Aorta (tissue), 5 donors: ENCODE measurements around the gene ERBB4. TPM values are rescaled to one million over a fixed set of nuclear protein-coding genes. Genes with fewer than 3 reads are reported as not detected.

ENCODE experiments used
- ATAC-seq: fragments of 200-7000 bp; cut with Tn5 transposase; one replicate; pipeline ENCODE4 v1.9.1; 2022; ENCODE audit warnings: moderate library complexity; ENCODE audit not compliant: low FRiP score
- DNase-seq, 2 donors: peaks; one replicate each; pipeline ENCODE4 v3.0.0-alpha.2; 2020
- H3K27ac ChIP-seq, 2 donors: one replicate each; pipeline ENCODE4 v1.5.1; 2013; ENCODE audit warnings: low read length in 2 of 2, mild to moderate bottlenecking in 2 of 2, moderate library complexity in 2 of 2, control low read depth in 1 of 2, inconsistent platforms in 1 of 2, low read depth in 1 of 2
- H3K27me3 ChIP-seq, 2 donors: one replicate each; pipeline ENCODE4 v1.6.1; 2013; ENCODE audit warnings: control low read depth in 1 of 2, low read length in 1 of 2, mild to moderate bottlenecking in 1 of 2, moderate library complexity in 1 of 2; ENCODE audit not compliant: insufficient read depth in 2 of 2, control insufficient read depth in 1 of 2
- H3K36me3 ChIP-seq, 2 donors: one replicate each; pipeline ENCODE4 v1.6.1; 2013; ENCODE audit warnings: control low read depth in 1 of 2, low read length in 1 of 2, mild to moderate bottlenecking in 1 of 2; ENCODE audit not compliant: insufficient read depth in 2 of 2, control insufficient read depth in 1 of 2
- H3K4me1 ChIP-seq, 2 donors: one replicate each; pipeline ENCODE4 v1.6.1; 2013; ENCODE audit warnings: low read length in 2 of 2, control low read depth in 1 of 2, mild to moderate bottlenecking in 1 of 2, moderate library complexity in 1 of 2; ENCODE audit not compliant: insufficient read depth in 2 of 2, control insufficient read depth in 1 of 2
- H3K4me3 ChIP-seq, 2 donors: one replicate each; pipeline ENCODE4 v1.5.1; 2013; ENCODE audit warnings: low read length in 2 of 2, control low read depth in 1 of 2, mild to moderate bottlenecking in 1 of 2
- H3K9me3 ChIP-seq: one replicate; pipeline ENCODE4 v1.6.1; 2013; ENCODE audit warnings: mild to moderate bottlenecking, low read length; ENCODE audit not compliant: control insufficient read depth
- WGBS, 2 donors: extraction: QIAGEN DNeasy Blood & Tissue Kit; methylation state at CpG; one replicate each; pipeline ENCODE4 v1.1.7; 2013; 5-methylcytosine and 5-hydroxymethylcytosine counted together
- intact Hi-C, 2 donors: fragments of 100-400 bp; cut with DNase I; formaldehyde crosslinking; loops; one replicate each; pipeline versions ENCODE4 v1.14.2 to v1.15.0; 2022
- polyA plus RNA-seq, 2 donors: library from polyadenylated mRNA; stranded (reverse); fragments of 200-250 nt; gene quantifications; one replicate each; pipeline ENCODE4 v1.2.3, GENCODE V29; 2013
- total RNA-seq, 2 donors: library from RNA; stranded (reverse); fragmentation: NEBNext Ultra II Directional; extraction: Animal tissue kit (Norgen Biotek cat#: 25700); gene quantifications; one replicate each; pipeline ENCODE4 v1.2.1, GENCODE V29; 2021
- donor health status: healthy with polysubstance abuse.
- donor health status: Bipolar disorder and iron deficiency.
- donor health status: DM: no; HTN: no; CAD: no.
- donor health status: DM: no; HTN: no; CAD: no.
- donor health status: DM: yes; HTN: yes; CAD: no.

ERBB4 gene
- total and polyA plus RNA-seq, 4 donors = 1.3 to 42.0 (median 15.0) TPM

- no peaks in the 10 kb centered on the region for H3K4me1 ChIP-seq
- no peaks in the 10 kb centered on the region for H3K36me3 ChIP-seq
- WGBS, 2 donors = 95 to 97% methylated on average over 2 of the region's 2 CpGs
- intact Hi-C loops = no loop called here
- no peaks in the 10 kb centered on the region for H3K27me3 ChIP-seq
- no peak overlapping the region for H3K27ac ChIP-seq
- no peak for DNase-seq
- no peak for ATAC-seq
- no peaks in the 10 kb centered on the region for H3K9me3 ChIP-seq
- no peak overlapping the region for H3K4me3 ChIP-seq
Observed at GRCh38 chr2:211649331-211649730, 889.3 kb downstream of the ERBB4 start.

GRCh38 chr2:211631503-211631902 lies 907.1 kb downstream of the ERBB4 start:
- ATAC-seq (no peak), DNase-seq (no peak)
- 85 to 86% methylated on average over 1 of the region's 1 CpG for WGBS, 2 donors
- intact Hi-C loops = no loop called here
- H3K36me3 ChIP-seq = peaks cover 0 to 3% of the 10 kb centered on the region in 2 donors
- H3K27ac ChIP-seq = no peak overlapping the region
- H3K9me3 ChIP-seq = no peaks in the 10 kb centered on the region
- H3K27me3 ChIP-seq = no peaks in the 10 kb centered on the region
- no peak overlapping the region for H3K4me3 ChIP-seq
- H3K4me1 ChIP-seq = no peaks in the 10 kb centered on the region

DNA sequence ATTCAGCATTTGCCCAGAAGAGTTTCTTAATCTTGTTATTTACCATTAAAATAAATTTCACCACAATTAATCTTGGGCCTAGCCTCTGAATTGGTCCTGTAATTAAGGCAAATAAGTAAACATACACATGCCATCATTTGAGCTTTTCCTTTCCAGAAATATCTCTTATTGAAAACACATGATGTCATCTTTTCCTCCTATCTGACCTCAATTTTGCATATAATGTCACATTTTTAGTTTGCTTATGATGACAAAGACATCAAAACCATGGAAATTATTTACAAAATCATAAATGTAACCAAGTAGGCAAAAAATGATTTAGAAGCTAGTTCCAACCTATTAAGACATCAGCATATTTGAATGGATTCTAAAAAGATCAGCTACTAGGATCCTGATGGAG lies 915.5 kb downstream of the ERBB4 start:
- Histone ChIP-seq H3K4me1 (no peaks in the 10 kb centered on the region), H3K36me3 (no peaks in the 10 kb centered on the region), H3K9me3 (no peaks in the 10 kb centered on the region), H3K27me3 (no peaks in the 10 kb centered on the region), H3K4me3 (no peak overlapping the region), H3K27ac (no peak overlapping the region)
- ATAC-seq = no peak
- intact Hi-C loops = no loop called here
- no peak for DNase-seq

GRCh38 chr2:211620986-211621385 lies 917.6 kb downstream of the ERBB4 start:
- WGBS, 2 donors = 94 to 95% methylated on average over 1 of the region's 1 CpG
- intact Hi-C loops = no loop called here
- no peak overlapping the region for H3K27ac ChIP-seq
- peaks cover 0 to 6% of the 10 kb centered on the region in 2 donors for H3K36me3 ChIP-seq
- ATAC-seq = no peak
- H3K4me3 ChIP-seq = no peak overlapping the region
- no peaks in the 10 kb centered on the region for H3K4me1 ChIP-seq
- no peaks in the 10 kb centered on the region for H3K27me3 ChIP-seq
- no peaks in the 10 kb centered on the region for H3K9me3 ChIP-seq
- no peak for DNase-seq

DNA sequence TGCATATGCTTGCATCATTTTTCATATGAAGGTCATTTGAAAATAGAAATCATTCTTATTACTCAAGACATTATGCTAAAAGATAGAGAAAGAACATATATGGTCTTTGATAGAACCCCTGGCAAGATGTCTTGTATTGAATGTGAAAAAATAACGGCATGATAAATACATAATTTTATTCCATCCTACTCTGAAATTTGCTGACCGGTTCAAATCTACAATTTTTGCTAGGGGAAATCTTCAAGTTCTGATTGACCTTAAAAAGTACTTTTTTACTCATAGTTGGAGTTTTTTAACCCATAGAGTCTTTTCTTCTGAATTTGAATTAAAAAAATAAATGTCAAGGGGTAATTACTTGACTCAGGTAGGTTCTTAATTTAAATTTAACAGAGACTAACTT lies 920.8 kb downstream of the ERBB4 start:
- intact Hi-C loops = no loop called here
- H3K27me3 ChIP-seq = no peaks in the 10 kb centered on the region
- no peak overlapping the region for H3K27ac ChIP-seq
- no peak overlapping the region for H3K4me3 ChIP-seq
- no peaks in the 10 kb centered on the region for H3K4me1 ChIP-seq
- ATAC-seq (no peak), DNase-seq (no peak)
- peaks cover 0 to 8% of the 10 kb centered on the region in 2 donors for H3K36me3 ChIP-seq
- 95 to 97% methylated on average over 2 of the region's 2 CpGs for WGBS, 2 donors
- H3K9me3 ChIP-seq = no peaks in the 10 kb centered on the region

- Histone ChIP-seq H3K36me3 (peaks cover 0 to 5% of the 10 kb centered on the region in 2 donors), H3K4me1 (no peaks in the 10 kb centered on the region), H3K27me3 (no peaks in the 10 kb centered on the region), H3K9me3 (no peaks in the 10 kb centered on the region), H3K27ac (no peak overlapping the region), H3K4me3 (no peak overlapping the region)
- WGBS, 2 donors = 73 to 87% methylated on average over 2 of the region's 2 CpGs
- ATAC-seq (no peak), DNase-seq (no peak)
- intact Hi-C loops = no loop called here
Observed at GRCh38 chr2:211611621-211612020, 927.0 kb downstream of the ERBB4 start.

- no peak overlapping the region for H3K4me3 ChIP-seq
- ATAC-seq (no peak), DNase-seq (no peak)
- 91 to 96% methylated on average over 6 of the region's 6 CpGs for WGBS, 2 donors
- intact Hi-C loops = no loop called here
- no peaks in the 10 kb centered on the region for H3K27me3 ChIP-seq
- H3K9me3 ChIP-seq = no peaks in the 10 kb centered on the region
- H3K4me1 ChIP-seq = no peaks in the 10 kb centered on the region
- H3K36me3 ChIP-seq = peaks cover 0 to 4% of the 10 kb centered on the region in 2 donors
- no peak overlapping the region for H3K27ac ChIP-seq
Observed at GRCh38 chr2:211611061-211611518, 927.5 kb downstream of the ERBB4 start.

DNA sequence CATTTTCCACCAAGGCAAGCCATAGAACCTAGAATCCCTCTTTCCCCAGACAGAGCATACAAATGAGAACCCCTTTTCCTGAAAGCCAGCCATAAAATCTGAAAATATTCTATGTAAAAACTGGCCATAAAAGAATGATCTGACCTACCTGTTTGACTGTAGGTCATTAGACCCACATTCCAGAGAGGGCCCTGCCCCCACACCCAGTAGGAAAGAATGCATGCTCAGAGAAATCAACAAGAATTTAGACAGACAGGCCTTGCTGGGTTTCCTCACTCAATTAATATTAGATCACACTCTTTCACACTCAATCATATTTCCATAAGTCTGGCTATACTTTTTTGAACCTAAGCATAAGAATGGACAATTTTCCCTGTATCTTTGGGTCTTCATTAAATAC lies 929.5 kb downstream of the ERBB4 start:
- Histone ChIP-seq H3K36me3 (no peaks in the 10 kb centered on the region), H3K27me3 (no peaks in the 10 kb centered on the region), H3K27ac (no peak overlapping the region), H3K4me1 (no peaks in the 10 kb centered on the region), H3K9me3 (no peaks in the 10 kb centered on the region), H3K4me3 (no peak overlapping the region)
- DNase-seq (no peak), ATAC-seq (no peak)
- intact Hi-C loops = no loop called here

DNA sequence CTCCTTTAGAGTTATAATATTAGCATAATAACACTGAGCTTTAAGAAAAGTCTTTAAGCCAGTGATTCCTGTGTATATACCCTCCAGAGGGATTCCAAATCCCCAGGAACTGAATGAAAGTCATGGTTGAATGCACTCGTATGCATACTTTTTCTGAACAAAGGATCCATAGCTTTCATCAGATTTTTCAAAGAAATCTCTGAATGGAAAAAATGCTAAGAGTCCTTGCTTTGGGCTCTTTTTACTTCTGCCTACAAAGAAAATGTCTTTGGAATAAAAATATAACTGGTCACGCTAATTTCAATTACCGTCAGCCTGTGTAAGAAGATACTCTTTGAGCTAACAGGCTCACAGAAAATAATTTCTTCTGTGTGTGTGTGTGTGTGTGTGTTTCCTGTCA lies 939.5 kb downstream of the ERBB4 start:
- H3K27me3 ChIP-seq = no peaks in the 10 kb centered on the region
- H3K4me3 ChIP-seq = no peak overlapping the region
- no peaks in the 10 kb centered on the region for H3K4me1 ChIP-seq
- ATAC-seq (no peak), DNase-seq (no peak)
- peaks cover 0 to 3% of the 10 kb centered on the region in 2 donors for H3K36me3 ChIP-seq
- intact Hi-C loops = no loop called here
- H3K9me3 ChIP-seq = peaks cover 3% of the 10 kb centered on the region
- WGBS, 2 donors = 95 to 97% methylated on average over 3 of the region's 3 CpGs
- no peak overlapping the region for H3K27ac ChIP-seq
